ENCODE data around the gene CD300LB.

CD300LB gene

DNA sequence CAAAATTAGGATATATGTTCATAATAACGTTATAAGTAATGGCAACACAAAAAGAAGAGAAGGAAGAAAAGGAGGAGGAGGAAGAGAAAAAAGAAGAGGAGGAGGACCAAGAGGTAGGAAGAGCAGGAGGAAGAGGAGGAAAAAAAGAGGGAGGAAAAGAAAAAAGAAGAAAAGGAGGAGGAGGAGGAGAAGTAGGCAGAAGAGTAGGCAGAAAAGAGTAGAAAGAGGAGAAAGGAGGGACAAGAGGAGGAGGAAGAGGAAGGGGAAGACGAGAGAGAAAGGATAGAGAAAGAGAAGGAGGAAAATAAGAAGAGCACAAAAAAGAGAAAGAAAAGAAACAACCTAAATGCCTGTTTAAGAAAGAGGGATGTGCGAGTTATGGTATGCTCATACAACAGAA, 5.6 kb upstream of the CD300LB start:
- TF ChIP-seq, protein P1, sequence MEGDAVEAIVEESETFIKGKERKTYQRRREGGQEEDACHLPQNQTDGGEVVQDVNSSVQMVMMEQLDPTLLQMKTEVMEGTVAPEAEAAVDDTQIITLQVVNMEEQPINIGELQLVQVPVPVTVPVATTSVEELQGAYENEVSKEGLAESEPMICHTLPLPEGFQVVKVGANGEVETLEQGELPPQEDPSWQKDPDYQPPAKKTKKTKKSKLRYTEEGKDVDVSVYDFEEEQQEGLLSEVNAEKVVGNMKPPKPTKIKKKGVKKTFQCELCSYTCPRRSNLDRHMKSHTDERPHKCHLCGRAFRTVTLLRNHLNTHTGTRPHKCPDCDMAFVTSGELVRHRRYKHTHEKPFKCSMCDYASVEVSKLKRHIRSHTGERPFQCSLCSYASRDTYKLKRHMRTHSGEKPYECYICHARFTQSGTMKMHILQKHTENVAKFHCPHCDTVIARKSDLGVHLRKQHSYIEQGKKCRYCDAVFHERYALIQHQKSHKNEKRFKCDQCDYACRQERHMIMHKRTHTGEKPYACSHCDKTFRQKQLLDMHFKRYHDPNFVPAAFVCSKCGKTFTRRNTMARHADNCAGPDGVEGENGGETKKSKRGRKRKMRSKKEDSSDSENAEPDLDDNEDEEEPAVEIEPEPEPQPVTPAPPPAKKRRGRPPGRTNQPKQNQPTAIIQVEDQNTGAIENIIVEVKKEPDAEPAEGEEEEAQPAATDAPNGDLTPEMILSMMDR (conservative IDR thresholded peaks at IDR 0.05; ENCODE audit: low read depth, low read length) = no peak
- DNase-seq (ENCODE audit: low read depth) = no peak

DNA sequence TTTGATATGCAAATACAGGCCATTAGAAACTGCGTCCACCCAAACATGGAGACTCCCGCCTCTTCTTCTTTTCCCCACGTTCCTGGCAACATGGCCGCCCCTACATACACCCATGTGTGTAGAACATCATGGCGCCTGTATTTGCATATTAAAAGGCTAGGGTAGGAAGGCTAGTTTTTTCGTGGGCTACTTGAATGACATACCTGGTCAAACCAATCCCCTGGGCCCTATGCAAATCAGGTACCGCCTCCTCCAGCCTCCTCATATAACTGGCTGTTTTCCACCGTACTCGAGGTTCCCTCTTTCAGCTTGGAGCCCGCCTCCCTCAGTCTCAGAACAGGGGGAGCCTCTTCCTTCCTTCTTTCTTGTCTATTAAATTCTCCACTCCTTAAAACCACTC, 840 bp upstream of the CD300LB start:
- no peak for DNase-seq (ENCODE audit: low read depth)
- H3K4me3 ChIP-seq (ENCODE audit: low read length) = no peak overlapping the region
- TF ChIP-seq, protein P1 (conservative IDR thresholded peaks at IDR 0.05; ENCODE audit: low read depth, low read length) = no peak

More for the DNA sequence above, 5.6 kb upstream of the CD300LB start:
- H3K4me3 ChIP-seq (ENCODE audit: low read length) = no peak overlapping the region

DNA sequence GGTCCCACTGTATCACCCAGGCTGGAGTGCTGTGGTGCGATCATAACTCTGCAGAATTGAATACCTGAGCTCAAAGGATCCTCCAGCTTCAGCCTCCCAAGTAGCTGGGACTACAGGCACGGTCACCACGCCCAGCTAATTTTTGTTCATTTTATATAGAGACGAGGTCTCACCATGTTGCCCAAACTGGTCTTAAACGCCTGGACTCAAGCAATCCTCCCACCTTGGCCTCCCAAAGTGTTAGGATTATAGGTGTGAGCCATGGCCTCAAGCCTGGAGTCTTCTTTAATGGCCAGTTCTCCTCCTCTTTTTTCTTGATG, 484 bp downstream of the CD300LB start:
- TF ChIP-seq, protein P1 (conservative IDR thresholded peaks at IDR 0.05; ENCODE audit: low read depth, low read length) = no peak
- no peak for DNase-seq (ENCODE audit: low read depth)
- no peak overlapping the region for H3K4me3 ChIP-seq (ENCODE audit: low read length)

DNA sequence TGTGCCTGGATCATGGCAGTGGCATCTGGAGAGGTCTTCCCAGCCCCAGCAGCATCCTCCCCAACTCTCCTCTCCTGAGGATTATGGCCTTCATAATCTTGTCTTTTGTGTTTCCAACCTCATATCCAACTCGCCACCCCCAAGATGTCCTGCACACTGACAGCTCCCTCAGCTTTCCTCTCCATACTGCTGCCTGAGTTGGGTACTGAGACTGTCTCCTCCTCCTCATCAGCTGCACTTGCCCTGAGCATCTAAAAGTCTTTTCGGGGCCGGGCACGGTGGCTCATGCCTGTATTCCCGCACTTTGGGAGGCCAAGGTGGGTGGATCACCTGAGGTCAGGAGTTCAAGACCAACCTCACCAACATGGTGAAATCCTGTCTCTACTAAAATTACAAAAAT, 2.0 kb downstream of the CD300LB start:
- DNase-seq (ENCODE audit: low read depth) = no peak

DNA sequence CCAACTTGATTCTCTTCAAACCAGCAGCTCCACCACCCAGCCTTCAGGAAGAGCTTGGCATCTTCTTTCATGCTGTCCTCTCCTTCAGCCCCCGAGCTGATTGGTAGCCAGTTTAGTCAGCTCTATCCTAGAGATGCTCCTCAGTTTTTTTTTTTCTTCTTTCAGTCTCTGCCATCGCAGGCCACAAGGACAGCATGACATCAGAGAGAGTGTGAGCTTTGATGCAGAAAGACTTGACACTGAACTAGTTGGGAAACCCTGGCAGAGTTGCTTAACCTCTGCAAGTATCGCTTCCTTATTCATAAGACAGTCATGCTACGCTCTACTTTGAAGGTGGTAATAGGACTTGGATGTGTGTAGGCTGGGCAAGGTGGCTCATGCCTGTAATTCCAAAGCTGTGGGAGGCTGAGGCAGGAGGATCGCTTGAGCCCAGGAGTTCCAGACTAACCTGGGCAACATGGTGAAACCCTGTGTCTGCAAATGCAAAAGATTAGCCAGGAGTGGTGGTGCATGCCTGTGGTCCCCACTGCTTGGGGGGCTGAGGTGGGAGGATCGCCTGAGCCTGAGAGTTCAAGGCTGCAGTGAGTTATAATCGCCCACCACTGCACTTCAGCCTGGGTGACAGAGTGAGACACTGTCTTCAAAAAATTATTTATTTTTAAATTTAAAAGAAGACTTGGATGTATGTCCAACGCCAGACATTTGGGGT, 2.6 kb downstream of the CD300LB start:
- TF ChIP-seq, protein P1 (conservative IDR thresholded peaks at IDR 0.05; ENCODE audit: low read depth, low read length) = no peak
- DNase-seq (ENCODE audit: low read depth) = no peak
- no peak overlapping the region for H3K4me3 ChIP-seq (ENCODE audit: low read length)

More for the DNA sequence above, 2.0 kb downstream of the CD300LB start:
- no peak overlapping the region for H3K4me3 ChIP-seq (ENCODE audit: low read length)
- TF ChIP-seq, protein P1 (conservative IDR thresholded peaks at IDR 0.05; ENCODE audit: low read depth, low read length) = no peak

DNA sequence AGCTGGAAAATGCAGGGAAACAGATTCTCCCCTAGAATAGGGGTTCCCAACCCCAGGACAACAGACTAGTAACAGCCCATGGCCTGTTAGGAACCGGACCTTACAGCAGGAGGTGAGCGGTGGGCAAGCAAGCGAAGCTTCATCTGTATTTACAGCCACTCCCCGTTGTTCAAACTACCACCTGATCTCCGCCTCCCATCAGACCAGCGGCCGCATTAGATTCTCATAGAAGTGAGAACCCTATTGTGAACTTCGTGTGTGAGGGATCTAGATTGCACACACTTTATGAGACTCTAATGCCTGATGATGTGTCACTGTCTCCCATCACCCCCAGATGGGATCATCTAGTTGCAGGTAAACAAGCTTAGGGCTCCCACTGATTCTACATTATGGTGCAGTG, 3.5 kb downstream of the CD300LB start:
- H3K4me3 ChIP-seq (ENCODE audit: low read length) = no peak overlapping the region
- TF ChIP-seq, protein P1 (conservative IDR thresholded peaks at IDR 0.05; ENCODE audit: low read depth, low read length) = no peak
- no peak for DNase-seq (ENCODE audit: low read depth)

DNA sequence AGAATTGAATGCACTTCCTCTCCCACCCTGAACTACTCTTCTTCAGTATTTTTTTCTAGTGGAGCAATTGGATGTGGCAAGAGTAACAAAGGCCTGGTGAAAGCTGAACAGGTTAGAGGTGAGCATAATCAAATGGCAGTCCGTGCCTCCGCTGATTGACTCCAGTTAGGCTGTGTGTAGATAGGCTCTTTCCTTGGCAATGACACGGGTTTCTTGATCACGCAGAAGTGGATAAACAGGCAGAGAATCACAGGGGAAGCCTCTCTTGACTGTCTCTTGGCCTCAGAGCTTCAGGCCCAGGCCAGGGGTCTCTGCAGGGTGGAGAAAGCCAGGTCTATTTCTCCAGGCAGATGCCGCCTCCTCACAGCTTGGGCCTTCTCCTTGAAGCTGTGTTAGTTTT, 4.2 kb downstream of the CD300LB start:
- TF ChIP-seq, protein P1 (conservative IDR thresholded peaks at IDR 0.05; ENCODE audit: low read depth, low read length) = no peak
- no peak for DNase-seq (ENCODE audit: low read depth)
- no peak overlapping the region for H3K4me3 ChIP-seq (ENCODE audit: low read length)

Measured in retinal pigment epithelial cell (primary cell).